ENCODE results near the gene MLPH.

DNA sequence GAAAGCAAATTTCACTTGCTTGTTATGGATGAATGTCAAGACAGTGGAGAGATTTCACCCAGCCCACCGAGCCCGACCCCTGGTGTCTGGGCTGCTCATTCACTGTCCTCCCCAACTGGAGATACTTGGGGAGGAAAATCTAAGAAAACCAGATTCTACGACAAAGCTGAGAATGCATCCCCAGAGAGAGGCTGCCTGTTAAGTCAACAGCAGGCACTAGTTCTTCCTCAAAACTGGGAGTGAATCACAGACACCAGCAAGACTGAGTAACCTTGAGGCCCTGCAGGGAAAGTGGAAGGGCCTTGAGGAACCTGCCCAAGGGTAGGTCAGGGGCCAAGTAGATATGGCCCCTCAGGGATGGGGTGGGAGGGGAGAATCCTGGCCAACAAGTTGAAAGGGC, 34.2 kb upstream of the MLPH start:
- TF ChIP-seq, protein P1, sequence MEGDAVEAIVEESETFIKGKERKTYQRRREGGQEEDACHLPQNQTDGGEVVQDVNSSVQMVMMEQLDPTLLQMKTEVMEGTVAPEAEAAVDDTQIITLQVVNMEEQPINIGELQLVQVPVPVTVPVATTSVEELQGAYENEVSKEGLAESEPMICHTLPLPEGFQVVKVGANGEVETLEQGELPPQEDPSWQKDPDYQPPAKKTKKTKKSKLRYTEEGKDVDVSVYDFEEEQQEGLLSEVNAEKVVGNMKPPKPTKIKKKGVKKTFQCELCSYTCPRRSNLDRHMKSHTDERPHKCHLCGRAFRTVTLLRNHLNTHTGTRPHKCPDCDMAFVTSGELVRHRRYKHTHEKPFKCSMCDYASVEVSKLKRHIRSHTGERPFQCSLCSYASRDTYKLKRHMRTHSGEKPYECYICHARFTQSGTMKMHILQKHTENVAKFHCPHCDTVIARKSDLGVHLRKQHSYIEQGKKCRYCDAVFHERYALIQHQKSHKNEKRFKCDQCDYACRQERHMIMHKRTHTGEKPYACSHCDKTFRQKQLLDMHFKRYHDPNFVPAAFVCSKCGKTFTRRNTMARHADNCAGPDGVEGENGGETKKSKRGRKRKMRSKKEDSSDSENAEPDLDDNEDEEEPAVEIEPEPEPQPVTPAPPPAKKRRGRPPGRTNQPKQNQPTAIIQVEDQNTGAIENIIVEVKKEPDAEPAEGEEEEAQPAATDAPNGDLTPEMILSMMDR (IDR thresholded peaks at IDR 0.05) = no peak
- TF ChIP-seq POLR2A (IDR thresholded peaks at IDR 0.05) = no peak
